Spleen (tissue), 11 donors: ENCODE data around the gene VWF. TPM values are rescaled to one million over a fixed set of nuclear protein-coding genes. Genes with fewer than 3 reads are reported as not detected.

Experiments
- DNase-seq: peaks from one replicate; pipeline ENCODE4 v3.0.0-alpha.2; 2020
- H3K27ac ChIP-seq, 8 donors: fragments of 200-600 bp; sonication (generic) in 7 of 8; 1 replicate in 4 of 8; 2 replicates in 4 of 8; pipeline versions ENCODE4 v1.5.0 to v1.8.0; 2016 to 2021; ENCODE audit warnings: inconsistent platforms in 4 of 8, mild to moderate bottlenecking in 4 of 8, moderate library complexity in 1 of 8
- H3K27me3 ChIP-seq, 7 donors: fragments of 200-600 bp; sonication (generic) in 6 of 7; replicated peaks in 1 of 7; 1 replicate in 4 of 7; 2 replicates in 3 of 7; pipeline versions ENCODE4 v1.5.0 to v1.8.0; 2016 to 2021; ENCODE audit warnings: inconsistent platforms in 3 of 7, mild to moderate bottlenecking in 1 of 7
- H3K36me3 ChIP-seq, 6 donors: fragments of 200-600 bp; sonication (generic) in 5 of 6; 1 replicate in 4 of 6; 2 replicates in 2 of 6; pipeline versions ENCODE4 v1.5.0 to v1.8.0; 2016 to 2021; ENCODE audit warnings: inconsistent platforms in 2 of 6
- H3K4me1 ChIP-seq, 6 donors: fragments of 200-600 bp; sonication (generic) in 5 of 6; 1 replicate in 3 of 6; 2 replicates in 3 of 6; pipeline versions ENCODE4 v1.5.0 to v1.8.0; 2016 to 2021; ENCODE audit warnings: inconsistent platforms in 3 of 6
- H3K4me3 ChIP-seq, 8 donors: fragments of 200-600 bp; sonication (generic) in 7 of 8; 1 replicate in 4 of 8; 2 replicates in 4 of 8; pipeline versions ENCODE4 v1.5.0 to v1.8.0; 2016 to 2021; ENCODE audit warnings: inconsistent platforms in 4 of 8, mild to moderate bottlenecking in 4 of 8, moderate library complexity in 2 of 8
- H3K9me3 ChIP-seq, 8 donors: fragments of 200-600 bp; sonication (generic) in 7 of 8; 1 replicate in 4 of 8; 2 replicates in 4 of 8; pipeline versions ENCODE4 v1.5.0 to v1.8.0; 2016 to 2021; ENCODE audit warnings: inconsistent platforms in 4 of 8
- CTCF ChIP-seq, 11 experiments: fragments of 200-600 bp in 7 of 11; fragments of 450-650 bp in 4 of 11; sonication (generic) in 4 of 11; IDR thresholded peaks in 8 of 11; conservative IDR thresholded peaks in 3 of 11; 1 replicate in 7 of 11; 2 replicates in 4 of 11; pipeline versions ENCODE4 v1.4.0 to v1.8.0; 2016 to 2021; ENCODE audit warnings: antibody characterized with exemption in 11 of 11, inconsistent platforms in 4 of 11, mild to moderate bottlenecking in 1 of 11
- POLR2A ChIP-seq, 3 donors: fragments of 450-650 bp; IDR thresholded peaks; one replicate each; pipeline ENCODE4 v1.5.1; 2017; ENCODE audit warnings: antibody characterized with exemption in 3 of 3, mild to moderate bottlenecking in 1 of 3
- POLR2AphosphoS5 ChIP-seq, 3 donors: sonication (generic); formaldehyde crosslinking; IDR thresholded peaks; one replicate each; pipeline ENCODE4 v1.5.1; 2017; ENCODE audit warnings: antibody characterized with exemption in 3 of 3
- WGBS, 5 donors: extraction: QIAGEN DNeasy Blood & Tissue Kit in 3 of 5; methylation state at CpG; one replicate each; pipeline versions ENCODE4 v1.1.5 to v1.1.7; 2013 to 2018; 5-methylcytosine and 5-hydroxymethylcytosine counted together
- intact Hi-C: fragments of 100-400 bp; cut with DNase I; formaldehyde crosslinking; loops from one replicate; pipeline ENCODE4 v1.15.0; 2023; ENCODE audit warnings: low total_unique reads
- polyA plus RNA-seq, 3 donors: library from polyadenylated mRNA; stranded (reverse); fragments of 200-250 nt; gene quantifications; one replicate each; pipeline ENCODE4 v1.2.1, GENCODE V29; 2013
- total RNA-seq, 7 donors: library from RNA; depleted of rRNA in 3 of 7; stranded (reverse); fragments of >200 nt in 3 of 7; fragmentation: NEBNext Ultra II Directional in 4 of 7; extraction: Animal tissue kit (Norgen Biotek cat#: 25700) in 4 of 7; gene quantifications; one replicate each; pipeline versions ENCODE4 v1.1.0 to v1.2.1, GENCODE V29; 2016 to 2021
- donor health status: healthy with polysubstance abuse.
- donor health status: DM: no; HTN: no; CAD: no; lungs with moderate emphysema.
- donor health status: DM: no; HTN: no; CAD: no.
- donor health status: Bipolar disorder and iron deficiency.
- donor health status: healthy.
- donor health status: DM: no; HTN: no; CAD: no.
- donor health status: DM: yes; HTN: yes; CAD: no.

Gene VWF
- total and polyA plus RNA-seq, 10 donors = 12.9 to 957 (median 321) TPM

DNA sequence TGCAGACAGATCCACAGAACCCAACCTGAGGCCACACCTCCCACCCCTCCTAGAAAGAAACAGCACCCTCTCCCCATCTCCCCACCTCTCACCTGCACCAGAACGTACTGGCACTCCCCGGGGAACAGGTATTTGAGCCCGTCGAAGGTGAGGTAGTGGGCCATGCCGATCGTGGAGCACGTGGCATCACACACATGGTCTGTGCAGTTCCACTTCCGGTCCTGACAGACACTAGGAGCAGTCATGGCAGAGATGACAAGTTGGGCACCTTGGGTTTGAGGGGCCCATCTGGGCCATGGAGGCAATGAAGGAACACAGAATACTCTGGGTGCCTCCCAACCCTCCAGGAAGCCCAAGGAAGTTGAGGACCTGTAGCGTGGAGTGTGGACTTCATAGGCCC is 89.9 kb downstream of the VWF start:
- DNase-seq = no peak
- Histone ChIP-seq H3K36me3 (peaks cover 0 to 69% (median 12%) of the 10 kb centered on the region in 6 donors), H3K9me3 (no peaks in the 10 kb centered on the region), H3K27ac (no peak overlapping the region), H3K4me1 (peaks cover 0 to under 1% (median 0%) of the 10 kb centered on the region in 6 donors), H3K4me3 (no peak overlapping the region), H3K27me3 (no peaks in the 10 kb centered on the region)
- TF ChIP-seq POLR2A (IDR thresholded peaks at IDR 0.05) = no peak
- no peak for TF ChIP-seq POLR2AphosphoS5 (IDR thresholded peaks at IDR 0.05)
- no peak for TF ChIP-seq CTCF (IDR thresholded peaks at IDR 0.05 in 8 of 11, conservative IDR thresholded peaks at IDR 0.05 in 3 of 11)
- intact Hi-C loops = no loop called here
- WGBS, 5 donors = 75 to 95% (median 92%) methylated on average over 9 of the region's 9 CpGs

GRCh38 chr12:6033546-6033945 is 90.9 kb downstream of the VWF start:
- Histone ChIP-seq H3K4me3 (no peak overlapping the region), H3K36me3 (peaks cover 0 to 74% (median 15%) of the 10 kb centered on the region in 6 donors), H3K27me3 (no peaks in the 10 kb centered on the region), H3K4me1 (no peaks in the 10 kb centered on the region), H3K9me3 (no peaks in the 10 kb centered on the region), H3K27ac (no peak overlapping the region)
- TF ChIP-seq POLR2A (IDR thresholded peaks at IDR 0.05) = no peak
- TF ChIP-seq POLR2AphosphoS5 (IDR thresholded peaks at IDR 0.05) = no peak
- TF ChIP-seq CTCF (IDR thresholded peaks at IDR 0.05 in 8 of 11, conservative IDR thresholded peaks at IDR 0.05 in 3 of 11) = no peak
- no peak for DNase-seq
- intact Hi-C loops = no loop called here
- WGBS, 5 donors = 80 to 91% (median 86%) methylated on average over 8 of the region's 8 CpGs

DNA sequence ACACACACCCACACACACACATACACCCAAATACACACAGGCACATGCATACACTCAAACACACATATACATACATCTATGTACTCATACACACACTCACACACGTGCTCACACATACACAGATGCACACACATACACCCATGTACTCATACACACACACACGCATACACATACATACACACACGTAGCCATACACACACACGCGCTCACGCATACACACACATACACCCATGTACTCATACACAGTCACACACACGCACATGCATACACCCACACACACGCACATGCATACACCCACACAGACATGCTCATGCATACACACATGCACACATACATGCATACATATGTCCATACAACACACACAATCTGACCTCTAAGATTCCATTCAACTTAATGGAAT is 91.7 kb downstream of the VWF start:
- no peaks in the 10 kb centered on the region for H3K4me1 ChIP-seq
- TF ChIP-seq CTCF (IDR thresholded peaks at IDR 0.05 in 8 of 11, conservative IDR thresholded peaks at IDR 0.05 in 3 of 11) (no peak), POLR2AphosphoS5 (IDR thresholded peaks at IDR 0.05) (no peak), POLR2A (IDR thresholded peaks at IDR 0.05) (no peak)
- peaks cover 0 to 4% (median 0%) of the 10 kb centered on the region in 8 donors for H3K9me3 ChIP-seq
- peaks cover 0 to 66% (median 15%) of the 10 kb centered on the region in 6 donors for H3K36me3 ChIP-seq
- H3K27me3 ChIP-seq = no peaks in the 10 kb centered on the region
- intact Hi-C loops = no loop called here
- no peak for DNase-seq
- WGBS, 5 donors = 73 to 93% (median 92%) methylated on average over 8 of the region's 8 CpGs
- H3K4me3 ChIP-seq = no peak overlapping the region
- no peak overlapping the region for H3K27ac ChIP-seq

GRCh38 chr12:6031001-6031400 is 93.5 kb downstream of the VWF start:
- DNase-seq = no peak
- Histone ChIP-seq H3K36me3 (peaks cover 0 to 60% (median 15%) of the 10 kb centered on the region in 6 donors), H3K27me3 (no peaks in the 10 kb centered on the region), H3K4me3 (no peak overlapping the region), H3K27ac (no peak overlapping the region), H3K9me3 (peaks cover 0 to 12% (median 3%) of the 10 kb centered on the region in 8 donors), H3K4me1 (no peaks in the 10 kb centered on the region)
- 74 to 90% (median 86%) methylated on average over 8 of the region's 8 CpGs for WGBS, 5 donors
- intact Hi-C loops = no loop called here
- TF ChIP-seq POLR2A (IDR thresholded peaks at IDR 0.05) (no peak), POLR2AphosphoS5 (IDR thresholded peaks at IDR 0.05) (no peak), CTCF (IDR thresholded peaks at IDR 0.05 in 8 of 11, conservative IDR thresholded peaks at IDR 0.05 in 3 of 11) (no peak)
